ENCODE measurements around the gene INTS11.
"Not testable (repeated sequence)": the region's sequence is repeated elsewhere in the genome, so short reads cannot be mapped to it uniquely, and the experiment has no call there.

Gene INTS11

GRCh38 chr1:1329304-1330210, 5.1 kb upstream of the INTS11 start:
- DNase-seq (ENCODE audit: low read depth), result no peak

GRCh38 chr1:1328254-1328653, 3.8 kb upstream of the INTS11 start:
- DNase-seq (ENCODE audit: low read depth), result no peak

- no peak for DNase-seq (ENCODE audit: low read depth)
Observed at GRCh38 chr1:1327291-1327690, 2.8 kb upstream of the INTS11 start.

- no peak for DNase-seq (ENCODE audit: low read depth)
Observed at GRCh38 chr1:1326075-1326605, 1.7 kb upstream of the INTS11 start.

- no peak for DNase-seq (ENCODE audit: low read depth)
Observed at GRCh38 chr1:1325288-1326074, 1.0 kb upstream of the INTS11 start.

- no peak for DNase-seq (ENCODE audit: low read depth)
Observed at GRCh38 chr1:1324084-1324523, 356 bp downstream of the INTS11 start.

GRCh38 chr1:1322952-1323351, 1.5 kb downstream of the INTS11 start:
- no peak for DNase-seq (ENCODE audit: low read depth)

GRCh38 chr1:1322418-1322817, 2.0 kb downstream of the INTS11 start:
- DNase-seq (ENCODE audit: low read depth), result no peak

- DNase-seq (ENCODE audit: low read depth), result no peak
Observed at GRCh38 chr1:1321477-1321876, 3.0 kb downstream of the INTS11 start.

- DNase-seq (ENCODE audit: low read depth), result no peak
Observed at GRCh38 chr1:1320666-1321448, 3.6 kb downstream of the INTS11 start.

GRCh38 chr1:1319646-1319941, 4.9 kb downstream of the INTS11 start:
- no peak for DNase-seq (ENCODE audit: low read depth)

GRCh38 chr1:1318777-1319645, 5.4 kb downstream of the INTS11 start:
- DNase-seq (ENCODE audit: low read depth), result no peak

GRCh38 chr1:1318131-1318652, 6.3 kb downstream of the INTS11 start:
- DNase-seq (ENCODE audit: low read depth), result no peak

GRCh38 chr1:1317420-1317819, 7.0 kb downstream of the INTS11 start:
- no peak for DNase-seq (ENCODE audit: low read depth)

GRCh38 chr1:1316199-1316598, 8.3 kb downstream of the INTS11 start:
- DNase-seq (ENCODE audit: low read depth), result not testable (repeated sequence)

- no peak for DNase-seq (ENCODE audit: low read depth)
Observed at GRCh38 chr1:1315435-1315954, 9.0 kb downstream of the INTS11 start.

- no peak for DNase-seq (ENCODE audit: low read depth)
Observed at GRCh38 chr1:1314678-1315335, 9.7 kb downstream of the INTS11 start.

GRCh38 chr1:1314237-1314586, 10.2 kb downstream of the INTS11 start:
- no peak for DNase-seq (ENCODE audit: low read depth)

- no peak for DNase-seq (ENCODE audit: low read depth)
Observed at GRCh38 chr1:1313500-1314236, 10.8 kb downstream of the INTS11 start.
